IMR-90 (cell line): ENCODE measurements around the gene MSX1. TPM values are rescaled to one million over a fixed set of nuclear protein-coding genes. Genes with fewer than 3 reads are reported as not detected.

Experiments
- ATAC-seq: fragments of 200-7000 bp; cut with Tn5 transposase; 2 replicates; pipeline ENCODE4 v1.9.1; 2020; ENCODE audit warnings: low read depth, mild to moderate bottlenecking, moderate library complexity
- BruUV-seq: library from RNA; stranded (reverse); fragments of 400-500 nt; replicated peaks from 2 replicates; lab custom pipeline; 2021; lab: Mats Ljungman, UMichigan
- CTCF ChIA-PET: fragments of 300-600 bp; formaldehyde crosslinking; extraction: SDS; loops from one replicate; lab custom pipeline; 2021; ENCODE audit warnings: antibody characterized with exemption; lab: Yijun Ruan, JAX
- POLR2A ChIA-PET: fragments of 300-600 bp; sonication (Branson Sonifier 250); formaldehyde crosslinking; loops from one replicate; lab custom pipeline; 2022; ENCODE audit warnings: antibody characterized with exemption; ENCODE audit not compliant: unreplicated experiment; lab: Charles Lee
- DNase-seq: peaks from one replicate; pipeline ENCODE4 v3.0.0; 2013
- H2AFZ ChIP-seq: replicated peaks from 2 replicates; pipeline ENCODE3; 2013; ENCODE audit warnings: low read length, mild to moderate bottlenecking; ENCODE audit not compliant: poor library complexity
- H2AK5ac ChIP-seq: 2 replicates; pipeline ENCODE4 v1.6.1; 2013; ENCODE audit warnings: low read depth, low read length, inconsistent platforms
- H2AK9ac ChIP-seq: replicated peaks from 2 replicates; pipeline ENCODE3; 2013; ENCODE audit warnings: mild to moderate bottlenecking, low read depth, low read length, moderate library complexity; ENCODE audit not compliant: poor library complexity
- H2BK120ac ChIP-seq: 2 replicates; pipeline ENCODE4 v1.6.1; 2013; ENCODE audit warnings: low read depth, low read length, inconsistent platforms
- H2BK15ac ChIP-seq: 3 replicates; pipeline ENCODE4 v1.6.1; 2013; ENCODE audit warnings: low read depth, low read length, inconsistent platforms
- H2BK20ac ChIP-seq: 2 replicates; pipeline ENCODE4 v1.6.1; 2013; ENCODE audit warnings: low read depth, mild to moderate bottlenecking, inconsistent platforms, low read length, moderate library complexity
- H2BK5ac ChIP-seq: 2 replicates; pipeline ENCODE4 v1.6.1; 2013; ENCODE audit warnings: mild to moderate bottlenecking, low read depth, low read length, inconsistent platforms; ENCODE audit not compliant: poor library complexity, severe bottlenecking
- H3K14ac ChIP-seq: replicated peaks from 2 replicates; pipeline ENCODE4 v1.6.1; 2013; ENCODE audit warnings: low read depth, low read length, inconsistent platforms
- H3K18ac ChIP-seq: 2 replicates; pipeline ENCODE4 v1.6.1; 2013; ENCODE audit warnings: low read depth, low read length, control low read depth
- H3K23ac ChIP-seq: 2 replicates; pipeline ENCODE4 v1.6.1; 2013; ENCODE audit warnings: low read depth, low read length, inconsistent platforms
- H3K27ac ChIP-seq: 2 replicates; pipeline ENCODE4 v1.5.1; 2013; ENCODE audit warnings: mild to moderate bottlenecking, control low read depth, low read length; ENCODE audit not compliant: insufficient read depth
- H3K27me3 ChIP-seq: 2 replicates; pipeline ENCODE4 v1.6.1; 2013; ENCODE audit warnings: low read length; ENCODE audit not compliant: control insufficient read depth, insufficient read depth
- H3K36me3 ChIP-seq: 2 replicates; pipeline ENCODE4 v1.6.1; 2013; ENCODE audit warnings: low read length, mixed read lengths; ENCODE audit not compliant: control insufficient read depth, insufficient read depth
- H3K4ac ChIP-seq: 2 replicates; pipeline ENCODE4 v1.6.1; 2013; ENCODE audit warnings: low read depth, low read length, inconsistent platforms
- H3K4me1 ChIP-seq: 2 replicates; pipeline ENCODE4 v1.6.1; 2013; ENCODE audit warnings: low read length, mixed read lengths; ENCODE audit not compliant: control insufficient read depth, insufficient read depth
- H3K4me2 ChIP-seq: 2 replicates; pipeline ENCODE4 v1.6.1; 2013; ENCODE audit warnings: low read depth, mild to moderate bottlenecking, control low read depth, low read length, moderate library complexity
- H3K4me3 ChIP-seq: 2 replicates; pipeline ENCODE4 v1.5.1; 2013; ENCODE audit warnings: low read depth, mild to moderate bottlenecking, control low read depth, low read length, moderate library complexity; ENCODE audit not compliant: insufficient read depth
- H3K56ac ChIP-seq: 2 replicates; pipeline ENCODE4 v1.6.1; 2013; ENCODE audit warnings: low read length, inconsistent platforms; ENCODE audit not compliant: insufficient read depth; ENCODE audit errors: extremely low read depth
- H3K79me1 ChIP-seq, 2 experiments: 2 replicates each; pipeline ENCODE4 v1.6.1; 2013; ENCODE audit warnings: low read length in 2 of 2, inconsistent platforms in 1 of 2, low read depth in 1 of 2
- H3K9ac ChIP-seq: 2 replicates; pipeline ENCODE4 v1.6.1; 2013; ENCODE audit warnings: low read depth, low read length, control low read depth
- H3K9me1 ChIP-seq: 2 replicates; pipeline ENCODE4 v1.6.1; 2013; ENCODE audit warnings: low read length, inconsistent platforms; ENCODE audit not compliant: insufficient read depth
- H3K9me3 ChIP-seq: 2 replicates; pipeline ENCODE4 v1.6.1; 2013; ENCODE audit warnings: low read length; ENCODE audit not compliant: control insufficient read depth, insufficient read depth
- H4K20me1 ChIP-seq: 2 replicates; pipeline ENCODE4 v1.6.1; 2013; ENCODE audit warnings: low read length, inconsistent platforms; ENCODE audit not compliant: insufficient read depth
- H4K5ac ChIP-seq: 2 replicates; pipeline ENCODE4 v1.6.1; 2013; ENCODE audit warnings: mild to moderate bottlenecking, low read depth, low read length, control low read depth
- H4K8ac ChIP-seq, 2 experiments: 2 replicates each; pipeline ENCODE4 v1.6.1; 2013; ENCODE audit warnings: low read depth in 2 of 2, low read length in 2 of 2, control low read depth in 1 of 2, inconsistent platforms in 1 of 2
- H4K91ac ChIP-seq: 2 replicates; pipeline ENCODE4 v1.6.1; 2013; ENCODE audit warnings: low read depth, low read length, inconsistent platforms; ENCODE audit not compliant: insufficient read depth
- BHLHE40 ChIP-seq: fragments of 150-350 bp; IDR thresholded peaks from 2 replicates; pipeline ENCODE4 v1.6.1; 2016; ENCODE audit warnings: mild to moderate bottlenecking, low read depth, low read length
- CEBPB ChIP-seq: IDR thresholded peaks from 2 replicates; pipeline ENCODE4 v1.6.1; 2012; ENCODE audit warnings: low read depth, low read length, improper control_type of control experiment
- CHD1 ChIP-seq: IDR thresholded peaks from 2 replicates; pipeline ENCODE4 v1.6.1; 2012; ENCODE audit warnings: low read depth, low read length, improper control_type of control experiment
- FOS ChIP-seq: fragments of 150-350 bp; IDR thresholded peaks from 2 replicates; pipeline ENCODE4 v1.6.1; 2016; ENCODE audit warnings: low read depth, low read length
- MAFK ChIP-seq: IDR thresholded peaks from 2 replicates; pipeline ENCODE4 v1.6.1; 2012; ENCODE audit warnings: low read depth, low read length, improper control_type of control experiment
- MAZ ChIP-seq: IDR thresholded peaks from 2 replicates; pipeline ENCODE4 v1.6.1; 2012; ENCODE audit warnings: low read depth, mild to moderate bottlenecking, low read length, improper control_type of control experiment, moderate library complexity, borderline replicate concordance
- MXI1 ChIP-seq: IDR thresholded peaks from 2 replicates; pipeline ENCODE4 v1.6.1; 2012; ENCODE audit warnings: low read depth, mild to moderate bottlenecking, low read length, moderate library complexity, borderline replicate concordance
- NFE2L2 ChIP-seq: fragments of 150-350 bp; IDR thresholded peaks from 2 replicates; pipeline ENCODE4 v1.6.1; 2016; ENCODE audit warnings: low read depth, mild to moderate bottlenecking, low read length
- POLR2A ChIP-seq: IDR thresholded peaks from 2 replicates; pipeline ENCODE4 v1.6.1; 2012; ENCODE audit warnings: mild to moderate bottlenecking, low read depth, low read length
- RAD21 ChIP-seq: IDR thresholded peaks from 2 replicates; pipeline ENCODE4 v1.6.1; 2012; ENCODE audit warnings: low read length, improper control_type of control experiment
- RCOR1 ChIP-seq: IDR thresholded peaks from 2 replicates; pipeline ENCODE4 v1.6.1; 2012; ENCODE audit warnings: mild to moderate bottlenecking, low read length, improper control_type of control experiment; ENCODE audit not compliant: insufficient replicate concordance
- RFX5 ChIP-seq: IDR thresholded peaks from 2 replicates; pipeline ENCODE4 v1.8.0; 2012; ENCODE audit warnings: low read depth, mild to moderate bottlenecking, low read length, moderate library complexity
- SMC3 ChIP-seq: fragments of 150-350 bp; IDR thresholded peaks from 2 replicates; pipeline ENCODE4 v1.6.1; 2016; ENCODE audit warnings: low read depth, mild to moderate bottlenecking, antibody characterized with exemption, low read length, moderate library complexity
- WGBS, 2 experiments: methylation state at CpG; one replicate each; pipeline versions ENCODE4 v1.1.5 to v1.1.7; 2013; ENCODE audit warnings: missing lambda C conversion rate in 2 of 2; ENCODE audit not compliant: insufficient read length in 1 of 2; ENCODE audit errors: extremely low coverage in 2 of 2; 5-methylcytosine and 5-hydroxymethylcytosine counted together
- dilution Hi-C: fragments of 300-500 bp; cut with HindIII; formaldehyde crosslinking; loops from one replicate; pipeline ENCODE4 v1.14.3; 2018; ENCODE audit warnings: low sequenced_read_pairs; ENCODE audit not compliant: unreplicated experiment
- in situ Hi-C: fragments of 300-500 bp; cut with MboI; formaldehyde crosslinking; loops from 3 replicates; pipeline ENCODE4 v1.14.3; 2019; ENCODE audit warnings: low sequenced_read_pairs, inconsistent platforms, mixed read lengths
- intact Hi-C: fragments of 100-400 bp; cut with micrococcal nuclease; formaldehyde crosslinking; loops from 2 replicates; pipeline ENCODE4 v1.10.0; 2022
- polyA plus RNA-seq, 3 experiments: library from polyadenylated mRNA; depleted of rRNA; stranded (reverse); fragments of >200 nt; gene quantifications; 2 replicates each; pipeline ENCODE4 v1.2.3, GENCODE V29; 2012; ENCODE audit warnings: low replicate concordance in 1 of 3
- total RNA-seq: library from RNA; depleted of rRNA; stranded (reverse); fragments of >200 nt; gene quantifications from 2 replicates; pipeline ENCODE4 v1.2.3, GENCODE V29; 2012
- TF ChIP-seq, protein P1 (sequence below): fragments of 150-350 bp; IDR thresholded peaks from 2 replicates; pipeline ENCODE4 v1.6.1; 2016; ENCODE audit warnings: low read depth, mild to moderate bottlenecking, low read length, moderate library complexity, borderline replicate concordance
- TF ChIP-seq, protein P2 (sequence below): fragments of 150-350 bp; IDR thresholded peaks from 2 replicates; pipeline ENCODE4 v1.6.1; 2017; ENCODE audit warnings: mild to moderate bottlenecking, antibody characterized with exemption, low read length, low read depth
- TF ChIP-seq, protein P3 (sequence below): conservative IDR thresholded peaks from 2 replicates; pipeline ENCODE4 v1.5.1; 2012; ENCODE audit warnings: mild to moderate bottlenecking, low read depth, low read length, improper control_type of control experiment

MSX1 gene
- total and polyA plus RNA-seq, 2 of the 4 experiments (the other 2 are of a cell fraction): 1.1 to 3.9 TPM

DNA sequence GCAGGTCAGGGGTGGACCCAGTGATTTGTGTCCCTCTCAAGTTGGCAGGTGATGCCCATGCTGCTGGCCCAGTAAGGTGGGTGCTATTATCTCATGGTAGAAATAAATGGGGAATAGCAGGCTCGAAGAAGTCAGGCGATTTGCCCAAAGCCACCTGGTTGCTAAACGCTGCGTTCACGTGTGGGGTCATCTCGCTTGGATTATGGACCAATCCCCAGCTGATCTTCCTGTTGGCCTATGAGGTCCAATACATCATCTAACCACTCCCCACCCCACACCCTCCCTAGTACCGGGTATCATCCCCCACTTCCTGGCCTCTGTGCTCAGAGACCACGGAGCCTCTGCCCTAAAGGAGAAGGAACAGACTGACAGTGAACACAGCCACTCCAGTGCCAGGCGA is 18.3 kb upstream of the MSX1 start:
- intact Hi-C loops: no loop called here

More for the DNA sequence above, 18.3 kb upstream of the MSX1 start:
- Histone ChIP-seq H3K56ac (no peak overlapping the region), H3K9ac (no peak overlapping the region), H3K23ac (no peak overlapping the region), H3K9me3 (no peaks in the 10 kb centered on the region), H2BK15ac (no peak overlapping the region), H2AFZ (no peak overlapping the region), H2AK9ac (no peak overlapping the region), H2BK5ac (no peak overlapping the region), H3K79me1 (no peaks in the 10 kb centered on the region), H3K14ac (no peak overlapping the region), H2AK5ac (no peak overlapping the region), H4K20me1 (no peaks in the 10 kb centered on the region), H3K4ac (no peak overlapping the region), H2BK120ac (no peak overlapping the region), H3K9me1 (no peaks in the 10 kb centered on the region), H4K8ac (no peak overlapping the region), H3K4me2 (no peak overlapping the region), H3K18ac (no peak overlapping the region), H3K27ac (no peak overlapping the region), H3K4me3 (no peak overlapping the region), H3K36me3 (no peaks in the 10 kb centered on the region), H3K27me3 (peaks cover 24% of the 10 kb centered on the region; the same call in 1 of the 2 replicates), H2BK20ac (no peak overlapping the region), H4K5ac (no peak overlapping the region), H4K91ac (no peak overlapping the region), H3K4me1 (no peaks in the 10 kb centered on the region)
- dilution Hi-C loops (no loop called here), in situ Hi-C loops (no loop called here)
- ATAC-seq (no peak), DNase-seq (no peak)
- WGBS, 2 experiments: 89% methylated on average over 1 of the region's 9 CpGs; no CpG with 5 or more reads in 1 of the 2 experiments
- CTCF ChIA-PET: no interaction called here
- TF ChIP-seq CHD1 (no peak), RAD21 (no peak), BHLHE40 (no peak), FOS (no peak), MAFK (no peak), POLR2A (no peak), MAZ (no peak), CEBPB (no peak), RFX5 (no peak), NFE2L2 (no peak), MXI1 (no peak), RCOR1 (no peak), SMC3 (no peak)
- TF ChIP-seq, protein P1, sequence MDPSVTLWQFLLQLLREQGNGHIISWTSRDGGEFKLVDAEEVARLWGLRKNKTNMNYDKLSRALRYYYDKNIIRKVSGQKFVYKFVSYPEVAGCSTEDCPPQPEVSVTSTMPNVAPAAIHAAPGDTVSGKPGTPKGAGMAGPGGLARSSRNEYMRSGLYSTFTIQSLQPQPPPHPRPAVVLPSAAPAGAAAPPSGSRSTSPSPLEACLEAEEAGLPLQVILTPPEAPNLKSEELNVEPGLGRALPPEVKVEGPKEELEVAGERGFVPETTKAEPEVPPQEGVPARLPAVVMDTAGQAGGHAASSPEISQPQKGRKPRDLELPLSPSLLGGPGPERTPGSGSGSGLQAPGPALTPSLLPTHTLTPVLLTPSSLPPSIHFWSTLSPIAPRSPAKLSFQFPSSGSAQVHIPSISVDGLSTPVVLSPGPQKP: no peak
- TF ChIP-seq, protein P2, sequence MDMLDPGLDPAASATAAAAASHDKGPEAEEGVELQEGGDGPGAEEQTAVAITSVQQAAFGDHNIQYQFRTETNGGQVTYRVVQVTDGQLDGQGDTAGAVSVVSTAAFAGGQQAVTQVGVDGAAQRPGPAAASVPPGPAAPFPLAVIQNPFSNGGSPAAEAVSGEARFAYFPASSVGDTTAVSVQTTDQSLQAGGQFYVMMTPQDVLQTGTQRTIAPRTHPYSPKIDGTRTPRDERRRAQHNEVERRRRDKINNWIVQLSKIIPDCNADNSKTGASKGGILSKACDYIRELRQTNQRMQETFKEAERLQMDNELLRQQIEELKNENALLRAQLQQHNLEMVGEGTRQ: no peak
- TF ChIP-seq, protein P3, sequence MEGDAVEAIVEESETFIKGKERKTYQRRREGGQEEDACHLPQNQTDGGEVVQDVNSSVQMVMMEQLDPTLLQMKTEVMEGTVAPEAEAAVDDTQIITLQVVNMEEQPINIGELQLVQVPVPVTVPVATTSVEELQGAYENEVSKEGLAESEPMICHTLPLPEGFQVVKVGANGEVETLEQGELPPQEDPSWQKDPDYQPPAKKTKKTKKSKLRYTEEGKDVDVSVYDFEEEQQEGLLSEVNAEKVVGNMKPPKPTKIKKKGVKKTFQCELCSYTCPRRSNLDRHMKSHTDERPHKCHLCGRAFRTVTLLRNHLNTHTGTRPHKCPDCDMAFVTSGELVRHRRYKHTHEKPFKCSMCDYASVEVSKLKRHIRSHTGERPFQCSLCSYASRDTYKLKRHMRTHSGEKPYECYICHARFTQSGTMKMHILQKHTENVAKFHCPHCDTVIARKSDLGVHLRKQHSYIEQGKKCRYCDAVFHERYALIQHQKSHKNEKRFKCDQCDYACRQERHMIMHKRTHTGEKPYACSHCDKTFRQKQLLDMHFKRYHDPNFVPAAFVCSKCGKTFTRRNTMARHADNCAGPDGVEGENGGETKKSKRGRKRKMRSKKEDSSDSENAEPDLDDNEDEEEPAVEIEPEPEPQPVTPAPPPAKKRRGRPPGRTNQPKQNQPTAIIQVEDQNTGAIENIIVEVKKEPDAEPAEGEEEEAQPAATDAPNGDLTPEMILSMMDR: no peak
- POLR2A ChIA-PET: no interaction called here
- no TSS peak for BruUV-seq
